HAP-1 (cell line): ENCODE results near the gene SMCR8.
A peak's percentile ranks its signal among the peaks of the same experiment; 100 is the strongest.
"Not testable (repeated sequence)": the region's sequence is repeated elsewhere in the genome, so short reads cannot be mapped to it uniquely, and the experiment has no call there.

Experiments
- DNase-seq, 2 experiments: peaks; one replicate each; pipeline ENCODE4 v3.0.0-alpha.2; 2016 to 2020; ENCODE audit warnings: low spot score in 2 of 2
- H3K27me3 ChIP-seq: fragments of 250-450 bp; sonication (Bioruptor Pico); 2 replicates; pipeline ENCODE4 v1.5.1; 2020; ENCODE audit warnings: low read depth, mild to moderate bottlenecking, moderate library complexity
- H3K36me3 ChIP-seq: fragments of 250-450 bp; sonication (Bioruptor Pico); replicated peaks from 2 replicates; pipeline ENCODE4 v1.5.1; 2020; ENCODE audit warnings: mild to moderate bottlenecking
- H3K4me1 ChIP-seq: fragments of 250-450 bp; sonication (Bioruptor Pico); 2 replicates; pipeline ENCODE4 v1.5.1; 2020; ENCODE audit warnings: mild to moderate bottlenecking
- H3K4me3 ChIP-seq: fragments of 250-450 bp; sonication (Bioruptor Pico); 2 replicates; pipeline ENCODE4 v1.5.1; 2020; ENCODE audit warnings: mild to moderate bottlenecking, moderate library complexity
- H3K9me3 ChIP-seq: fragments of 250-450 bp; sonication (Bioruptor Pico); 2 replicates; pipeline ENCODE4 v1.5.1; 2020; ENCODE audit warnings: mild to moderate bottlenecking, moderate library complexity
- in situ Hi-C: fragments of 300-500 bp; cut with MboI; formaldehyde crosslinking; loops from 3 replicates; pipeline ENCODE4 v1.14.3; 2020; ENCODE audit warnings: low sequenced_read_pairs, inconsistent platforms, mixed read lengths

Gene SMCR8

GRCh38 chr17:18314731-18315561, at the start of gene SMCR8, which contains the start of gene TOP3A:
Gene SMCR8, plus strand, starts transcription at chr17:18315293. Its CDS starts 497 bp downstream, at chr17:18315790.
Gene TOP3A, minus strand, starts transcription at chr17:18314994. Its CDS starts 216 bp downstream, at chr17:18314778.
- H3K4me1 ChIP-seq, result peaks cover 10% of the 10 kb centered on the region
- H3K9me3 ChIP-seq, result no peaks in the 10 kb centered on the region
- no peaks in the 10 kb centered on the region for H3K27me3 ChIP-seq
- peak; percentile 96 to 99 for DNase-seq
- in situ Hi-C loops, result no loop called here
- H3K36me3 ChIP-seq, result peaks cover 41% of the 10 kb centered on the region
- peak within 1 kb of the TSS; percentile 69 for H3K4me3 ChIP-seq

GRCh38 chr17:18267366-18267765, 47.7 kb upstream of the SMCR8 start:
- Histone ChIP-seq H3K36me3 (peaks cover 15% of the 10 kb centered on the region), H3K9me3 (no peaks in the 10 kb centered on the region), H3K27me3 (no peaks in the 10 kb centered on the region), H3K4me3 (no peak overlapping the region), H3K4me1 (no peaks in the 10 kb centered on the region)
- no peak for DNase-seq
- in situ Hi-C loops, result no loop called here

GRCh38 chr17:18267927-18268711, 47.0 kb upstream of the SMCR8 start:
- Histone ChIP-seq H3K4me1 (no peaks in the 10 kb centered on the region), H3K4me3 (no peak overlapping the region), H3K9me3 (no peaks in the 10 kb centered on the region), H3K27me3 (no peaks in the 10 kb centered on the region), H3K36me3 (peaks cover 18% of the 10 kb centered on the region)
- peak in 1 of 2 experiments; percentile 38 for DNase-seq
- in situ Hi-C loops, result no loop called here

- peaks cover 22% of the 10 kb centered on the region for H3K36me3 ChIP-seq
These were observed 44.8 kb upstream of the SMCR8 start for GRCh38 chr17:18270046-18270931.

GRCh38 chr17:18277076-18277475, 38.0 kb upstream of the SMCR8 start:
- no peak for DNase-seq
- Histone ChIP-seq H3K27me3 (no peaks in the 10 kb centered on the region), H3K36me3 (peaks cover 83% of the 10 kb centered on the region), H3K4me3 (no peak overlapping the region), H3K9me3 (no peaks in the 10 kb centered on the region), H3K4me1 (no peaks in the 10 kb centered on the region)
- in situ Hi-C loops, result no loop called here

More at GRCh38 chr17:18270046-18270931, 44.8 kb upstream of the SMCR8 start:
- DNase-seq, result no peak
- Histone ChIP-seq H3K4me1 (no peaks in the 10 kb centered on the region), H3K4me3 (no peak overlapping the region), H3K27me3 (no peaks in the 10 kb centered on the region), H3K9me3 (no peaks in the 10 kb centered on the region)
- in situ Hi-C loops, result no loop called here

GRCh38 chr17:18278867-18279266, 36.2 kb upstream of the SMCR8 start:
- in situ Hi-C loops, result no loop called here
- Histone ChIP-seq H3K9me3 (no peaks in the 10 kb centered on the region), H3K4me3 (no peak overlapping the region), H3K27me3 (no peaks in the 10 kb centered on the region), H3K36me3 (peaks cover 92% of the 10 kb centered on the region), H3K4me1 (no peaks in the 10 kb centered on the region)
- DNase-seq, result no peak

- Histone ChIP-seq H3K4me1 (no peaks in the 10 kb centered on the region), H3K9me3 (no peaks in the 10 kb centered on the region), H3K4me3 (no peak overlapping the region), H3K27me3 (no peaks in the 10 kb centered on the region), H3K36me3 (peaks cover 95% of the 10 kb centered on the region)
- in situ Hi-C loops, result no loop called here
- DNase-seq, result no peak
These were observed 34.8 kb upstream of the SMCR8 start for GRCh38 chr17:18280249-18280648.

- H3K27me3 ChIP-seq, result no peaks in the 10 kb centered on the region
- peaks cover 98% of the 10 kb centered on the region for H3K36me3 ChIP-seq
- H3K4me1 ChIP-seq, result no peaks in the 10 kb centered on the region
- in situ Hi-C loops, result no loop called here
- no peaks in the 10 kb centered on the region for H3K9me3 ChIP-seq
- DNase-seq, result no peak
- H3K4me3 ChIP-seq, result no peak overlapping the region
These were observed 34.2 kb upstream of the SMCR8 start for GRCh38 chr17:18280766-18281371.

- Histone ChIP-seq H3K27me3 (no peaks in the 10 kb centered on the region), H3K9me3 (no peaks in the 10 kb centered on the region), H3K4me1 (no peaks in the 10 kb centered on the region), H3K4me3 (no peak overlapping the region), H3K36me3 (peaks cover 94% of the 10 kb centered on the region)
- in situ Hi-C loops, result no loop called here
- DNase-seq, result no peak
These were observed 33.3 kb upstream of the SMCR8 start for GRCh38 chr17:18281788-18282187.

GRCh38 chr17:18285296-18285695, 29.8 kb upstream of the SMCR8 start:
- Histone ChIP-seq H3K36me3 (peaks cover 93% of the 10 kb centered on the region), H3K4me1 (no peaks in the 10 kb centered on the region), H3K27me3 (no peaks in the 10 kb centered on the region), H3K9me3 (no peaks in the 10 kb centered on the region), H3K4me3 (no peak overlapping the region)
- in situ Hi-C loops, result no loop called here
- DNase-seq, result no peak

- in situ Hi-C loops, result no loop called here
- Histone ChIP-seq H3K36me3 (peaks cover 73% of the 10 kb centered on the region), H3K27me3 (no peaks in the 10 kb centered on the region), H3K4me1 (no peaks in the 10 kb centered on the region), H3K4me3 (no peak overlapping the region), H3K9me3 (no peaks in the 10 kb centered on the region)
- DNase-seq, result no peak
These were observed 23.2 kb upstream of the SMCR8 start for GRCh38 chr17:18291718-18292540.

GRCh38 chr17:18298061-18298460, 17.0 kb upstream of the SMCR8 start:
- H3K36me3 ChIP-seq, result peaks cover 60% of the 10 kb centered on the region
- H3K9me3 ChIP-seq, H3K4me3 ChIP-seq, in situ Hi-C loops, DNase-seq, H3K27me3 ChIP-seq, H3K4me1 ChIP-seq: not testable (repeated sequence)
